Nephron progenitor cell (in vitro differentiated cells): Measurements from ENCODE around the gene EIF4A3.
"Not testable (repeated sequence)": the region's sequence is repeated elsewhere in the genome, so short reads cannot be mapped to it uniquely, and the experiment has no call there.

Experiments used
- DNase-seq: peaks from one replicate; pipeline ENCODE4 v3.0.0; 2021
- H3K27ac Mint-ChIP-seq: 2 replicates; pipeline ENCODE4 v1.8.0; 2021; ENCODE audit warnings: mild to moderate bottlenecking, moderate library complexity, mixed read lengths
- H3K27me3 Mint-ChIP-seq: 2 replicates; pipeline ENCODE4 v1.8.0; 2021; ENCODE audit warnings: mild to moderate bottlenecking, low read depth, mixed read lengths; ENCODE audit not compliant: poor library complexity
- H3K36me3 Mint-ChIP-seq: 2 replicates; pipeline ENCODE4 v1.8.0; 2021; ENCODE audit warnings: low read depth, mixed read lengths
- H3K4me1 Mint-ChIP-seq: 2 replicates; pipeline ENCODE4 v1.8.0; 2021; ENCODE audit warnings: mixed read lengths
- H3K4me3 Mint-ChIP-seq: 2 replicates; pipeline ENCODE4 v1.8.0; 2021; ENCODE audit warnings: mild to moderate bottlenecking, moderate library complexity, mixed read lengths
- H3K9me3 Mint-ChIP-seq: 2 replicates; pipeline ENCODE4 v1.8.0; 2021; ENCODE audit warnings: mild to moderate bottlenecking, moderate library complexity, mixed read lengths
- CTCF ChIP-seq: fragments of 200-600 bp; sonication (generic); IDR thresholded peaks from 2 replicates; pipeline ENCODE4 v1.5.0; 2021; ENCODE audit warnings: antibody characterized with exemption

The EIF4A3 gene

GRCh38 chr17:80158846-80159245 is 11.9 kb upstream of the EIF4A3 start:
- Mint-ChIP-seq H3K27me3 (peaks cover 5% of the 10 kb centered on the region), H3K36me3 (peaks cover 17% of the 10 kb centered on the region), H3K27ac (no peak overlapping the region), H3K9me3 (peaks cover 36% of the 10 kb centered on the region), H3K4me1 (peaks cover 30% of the 10 kb centered on the region), H3K4me3 (no peak overlapping the region)
- no peak for DNase-seq
- no peak for TF ChIP-seq CTCF

- H3K27me3 Mint-ChIP-seq, H3K27ac Mint-ChIP-seq, H3K4me3 Mint-ChIP-seq: not testable (repeated sequence)
- DNase-seq = peak; percentile 25
- H3K9me3 Mint-ChIP-seq = peaks cover 42% of the 10 kb centered on the region
- peaks cover 17% of the 10 kb centered on the region for H3K36me3 Mint-ChIP-seq
- peaks cover 15% of the 10 kb centered on the region for H3K4me1 Mint-ChIP-seq
Observed at GRCh38 chr17:80155600-80155999, 8.7 kb upstream of the EIF4A3 start.

GRCh38 chr17:80154166-80154565 is 7.2 kb upstream of the EIF4A3 start:
- Mint-ChIP-seq H3K4me1 (peaks cover 1% of the 10 kb centered on the region), H3K36me3 (peaks cover 17% of the 10 kb centered on the region), H3K4me3 (no peak overlapping the region), H3K27me3 (peaks cover 3% of the 10 kb centered on the region), H3K9me3 (peaks cover 42% of the 10 kb centered on the region), H3K27ac (no peak overlapping the region)
- TF ChIP-seq CTCF = no peak
- no peak for DNase-seq

GRCh38 chr17:80153004-80153403 is 6.1 kb upstream of the EIF4A3 start:
- Mint-ChIP-seq H3K36me3 (peaks cover 17% of the 10 kb centered on the region), H3K27me3 (peaks cover 3% of the 10 kb centered on the region), H3K9me3 (peaks cover 42% of the 10 kb centered on the region), H3K4me3 (no peak overlapping the region), H3K4me1 (peaks cover 12% of the 10 kb centered on the region), H3K27ac (no peak overlapping the region)
- TF ChIP-seq CTCF = no peak
- DNase-seq = no peak

GRCh38 chr17:80152081-80152702 is 5.3 kb upstream of the EIF4A3 start:
- Mint-ChIP-seq H3K4me1 (peaks cover 15% of the 10 kb centered on the region), H3K36me3 (peaks cover 17% of the 10 kb centered on the region), H3K27me3 (peaks cover 3% of the 10 kb centered on the region), H3K4me3 (no peak overlapping the region), H3K27ac (no peak overlapping the region), H3K9me3 (peaks cover 34% of the 10 kb centered on the region)
- TF ChIP-seq CTCF = no peak
- no peak for DNase-seq

- H3K27ac Mint-ChIP-seq = no peak overlapping the region
- peaks cover 13% of the 10 kb centered on the region for H3K36me3 Mint-ChIP-seq
- peaks cover 19% of the 10 kb centered on the region for H3K4me1 Mint-ChIP-seq
- DNase-seq = no peak
- H3K4me3 Mint-ChIP-seq = no peak overlapping the region
- H3K27me3 Mint-ChIP-seq = peaks cover 3% of the 10 kb centered on the region
- H3K9me3 Mint-ChIP-seq = peaks cover 26% of the 10 kb centered on the region
- no peak for TF ChIP-seq CTCF
Observed at GRCh38 chr17:80151333-80151732, 4.4 kb upstream of the EIF4A3 start.
